DND-41 (cell line): ENCODE measurements around the gene GZMM.

ENCODE experiments used
- ATAC-seq: fragments of 200-7000 bp; cut with Tn5 transposase; 3 replicates; pipeline ENCODE4 v1.9.1; 2021; ENCODE audit warnings: low read depth; ENCODE audit not compliant: insufficient read depth
- DNase-seq: peaks from one replicate; pipeline ENCODE4 v3.0.0-alpha.2; 2020
- H2AFZ ChIP-seq: 2 replicates; pipeline ENCODE4 v1.6.0; 2012; ENCODE audit warnings: low read depth, low read length
- H3K27ac ChIP-seq: 2 replicates; pipeline ENCODE4 v1.5.1; 2012; ENCODE audit warnings: low read length, inconsistent platforms
- H3K27me3 ChIP-seq: fragments of 200-600 bp; sonication (generic); 2 replicates; pipeline ENCODE4 v1.6.0; 2012; ENCODE audit warnings: low read length, mild to moderate bottlenecking, inconsistent platforms; ENCODE audit not compliant: insufficient read depth, poor library complexity
- H3K36me3 ChIP-seq: 2 replicates; pipeline ENCODE4 v1.5.1; 2012; ENCODE audit warnings: low read length, inconsistent platforms; ENCODE audit not compliant: insufficient read depth
- H3K4me1 ChIP-seq: 2 replicates; pipeline ENCODE4 v1.5.1; 2012; ENCODE audit warnings: mild to moderate bottlenecking, low read length; ENCODE audit not compliant: insufficient read depth
- H3K4me2 ChIP-seq: 2 replicates; pipeline ENCODE4 v1.6.0; 2012; ENCODE audit warnings: mild to moderate bottlenecking, moderate library complexity, low read length, inconsistent platforms; ENCODE audit not compliant: insufficient read depth
- H3K4me3 ChIP-seq, 2 experiments: fragments of 200-600 bp in 1 of 2; shearing (Covaris generic) in 1 of 2; 2 replicates each; pipeline ENCODE4 v1.5.1; 2012 to 2016; ENCODE audit warnings: inconsistent platforms in 2 of 2, low read length in 2 of 2, mild to moderate bottlenecking in 2 of 2, low read depth in 1 of 2, moderate library complexity in 1 of 2
- H3K79me2 ChIP-seq: 2 replicates; pipeline ENCODE4 v1.6.0; 2012; ENCODE audit warnings: low read length, inconsistent platforms; ENCODE audit not compliant: insufficient read depth
- H3K9ac ChIP-seq: 2 replicates; pipeline ENCODE4 v1.6.0; 2012; ENCODE audit warnings: low read depth, mild to moderate bottlenecking, inconsistent platforms, low read length, moderate library complexity
- H3K9me3 ChIP-seq: 2 replicates; pipeline ENCODE4 v1.5.1; 2012; ENCODE audit warnings: low read length, moderate library complexity, mild to moderate bottlenecking, inconsistent platforms; ENCODE audit not compliant: insufficient read depth, severe bottlenecking
- H4K20me1 ChIP-seq: 2 replicates; pipeline ENCODE4 v1.6.0; 2012; ENCODE audit warnings: low read length; ENCODE audit not compliant: insufficient read depth
- CTCF ChIP-seq: IDR thresholded peaks from 2 replicates; pipeline ENCODE4 v1.5.1; 2012; ENCODE audit warnings: borderline replicate concordance, low read length, moderate library complexity, mild to moderate bottlenecking; ENCODE audit not compliant: poor library complexity, severe bottlenecking; ENCODE audit errors: extremely low read depth
- EZH2 ChIP-seq: IDR thresholded peaks from 3 replicates; pipeline ENCODE4 v1.6.1; 2012; ENCODE audit warnings: borderline replicate concordance, low read depth, mild to moderate bottlenecking, moderate library complexity, low read length, inconsistent platforms; ENCODE audit not compliant: severe bottlenecking

The GZMM gene

DNA sequence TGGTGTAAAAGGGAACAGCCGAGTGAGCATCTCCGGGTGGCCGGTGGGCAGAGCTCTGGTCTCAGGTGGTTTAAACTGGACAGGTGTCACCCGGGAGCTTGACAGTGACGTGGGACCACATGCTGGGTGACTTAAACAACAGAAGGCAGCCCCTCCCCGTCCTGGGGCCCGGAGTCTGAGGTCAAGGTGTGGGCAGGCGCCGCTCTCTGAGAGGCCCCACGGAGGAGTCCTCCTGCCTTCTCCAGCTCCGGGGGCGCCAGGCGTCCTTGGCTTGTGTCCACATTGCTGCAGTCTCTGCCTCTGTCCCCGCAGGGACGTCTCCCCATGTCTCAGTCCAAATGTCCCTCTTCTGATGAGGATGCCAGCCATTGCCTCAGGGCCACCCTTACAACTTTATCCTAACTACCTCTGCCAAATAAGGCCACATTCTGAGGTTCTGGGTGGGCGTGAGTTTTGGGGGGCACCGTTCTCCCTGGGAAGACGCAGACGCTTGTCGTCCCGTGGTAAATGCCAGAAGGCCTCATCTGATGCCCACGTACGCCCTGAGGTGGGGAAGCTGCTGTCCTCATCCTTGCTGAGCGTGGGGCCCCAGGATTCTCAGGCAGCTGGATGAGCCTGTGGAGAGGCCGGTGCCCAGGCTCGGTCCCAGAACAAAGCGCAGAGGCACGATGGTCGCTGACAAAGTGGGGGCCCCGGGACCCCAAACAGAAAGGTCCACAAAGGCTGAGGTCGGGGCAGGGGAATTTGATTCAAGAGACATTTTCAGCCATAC, 12.9 kb downstream of the GZMM start:
- H2AFZ ChIP-seq: no peak overlapping the region
- no peak overlapping the region for H3K27ac ChIP-seq
- no peak overlapping the region for H3K9ac ChIP-seq
- H3K79me2 ChIP-seq: no peaks in the 10 kb centered on the region
- H3K4me1 ChIP-seq: no peaks in the 10 kb centered on the region
- no peak overlapping the region for H3K4me2 ChIP-seq
- H3K4me3 ChIP-seq: no peak overlapping the region
- H3K9me3 ChIP-seq: no peaks in the 10 kb centered on the region
- H3K36me3 ChIP-seq: no peaks in the 10 kb centered on the region
- no peak for TF ChIP-seq CTCF
- TF ChIP-seq EZH2: no peak
- no peak for DNase-seq
- ATAC-seq: no peak
- H3K27me3 ChIP-seq: no peaks in the 10 kb centered on the region
- H4K20me1 ChIP-seq: no peaks in the 10 kb centered on the region

DNA sequence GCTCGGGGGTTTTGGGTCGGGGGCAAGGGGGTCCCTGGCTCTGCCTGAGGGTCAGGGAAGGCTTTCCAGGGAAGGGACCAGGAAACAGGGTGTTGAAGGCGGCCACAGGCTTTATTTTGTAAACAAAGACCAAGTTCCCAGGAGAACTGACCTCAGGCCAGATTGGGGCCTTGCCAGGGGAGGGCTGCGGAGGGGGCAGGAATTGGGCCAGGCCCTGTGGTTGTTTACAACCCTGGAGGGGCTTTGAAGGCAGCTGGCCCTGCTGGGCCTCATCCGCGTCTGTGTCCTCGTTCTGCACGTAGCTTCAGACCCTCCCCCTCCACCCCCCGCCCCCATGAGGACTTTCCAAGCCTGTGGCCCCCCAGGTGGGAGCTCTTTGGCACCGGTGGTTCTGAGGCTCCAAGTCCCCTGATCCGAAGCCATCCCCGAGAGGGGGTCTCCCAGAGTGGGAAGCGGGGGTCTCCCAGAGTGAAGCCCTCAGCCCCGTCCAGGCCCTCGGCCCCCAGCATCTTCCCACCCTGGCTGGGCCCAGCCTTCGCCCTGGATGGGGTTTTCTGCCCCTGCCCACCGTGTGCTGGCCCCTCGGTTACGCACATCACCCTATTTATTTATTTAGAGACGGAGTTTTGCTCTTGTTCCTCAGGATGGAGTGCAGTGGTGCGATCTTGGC, 15.1 kb downstream of the GZMM start:
- Histone ChIP-seq H3K4me3 (no peak overlapping the region), H3K36me3 (peaks cover 9% of the 10 kb centered on the region; the same call in 1 of the 2 replicates)
- no peak for ATAC-seq

DNA sequence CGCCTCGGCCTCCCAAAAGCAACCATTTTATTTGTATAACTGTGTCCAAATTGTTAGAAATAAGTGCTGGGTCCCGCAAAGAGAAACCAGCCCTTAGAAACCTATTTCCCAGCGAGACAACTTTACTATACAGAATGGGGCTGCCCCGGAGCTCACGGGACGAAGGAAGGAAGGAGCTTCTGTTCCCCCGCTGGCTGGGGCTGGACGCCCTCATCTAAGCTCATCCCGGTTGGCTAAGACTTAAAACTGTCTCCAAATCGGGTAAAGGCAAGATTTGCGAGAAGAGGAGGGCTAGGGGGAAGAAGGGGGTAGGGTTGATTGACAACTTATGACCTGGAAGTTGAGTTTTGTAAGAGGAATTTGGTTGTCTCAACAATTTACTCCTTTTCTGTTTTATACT, 16.3 kb downstream of the GZMM start:
- no peaks in the 10 kb centered on the region for H3K27me3 ChIP-seq
- H3K4me2 ChIP-seq: no peak overlapping the region
- ATAC-seq: no peak
- no peak overlapping the region for H3K9ac ChIP-seq
- no peaks in the 10 kb centered on the region for H4K20me1 ChIP-seq
- H3K9me3 ChIP-seq: no peaks in the 10 kb centered on the region
- H3K4me1 ChIP-seq: no peaks in the 10 kb centered on the region
- H3K36me3 ChIP-seq: peaks cover 9% of the 10 kb centered on the region; the same call in 1 of the 2 replicates
- H3K27ac ChIP-seq: no peak overlapping the region
- no peak for DNase-seq
- TF ChIP-seq EZH2 (no peak), CTCF (no peak)
- no peaks in the 10 kb centered on the region for H3K79me2 ChIP-seq
- no peak overlapping the region for H3K4me3 ChIP-seq
- no peak overlapping the region for H2AFZ ChIP-seq

More for the DNA sequence above, 15.1 kb downstream of the GZMM start:
- no peak for TF ChIP-seq CTCF
- no peak for TF ChIP-seq EZH2
- Histone ChIP-seq H3K27ac (no peak overlapping the region), H4K20me1 (no peaks in the 10 kb centered on the region), H3K79me2 (no peaks in the 10 kb centered on the region), H3K4me2 (no peak overlapping the region), H3K27me3 (no peaks in the 10 kb centered on the region), H3K9me3 (no peaks in the 10 kb centered on the region), H2AFZ (no peak overlapping the region), H3K4me1 (no peaks in the 10 kb centered on the region), H3K9ac (no peak overlapping the region)
- no peak for DNase-seq
